Peyer's patch (tissue), 4 donors: ENCODE results near the gene TCEAL1. TPM values are rescaled to one million over a fixed set of nuclear protein-coding genes. Genes with fewer than 3 reads are reported as not detected.
A peak's percentile ranks its signal among the peaks of the same experiment; 100 is the strongest.

Experiments
- DNase-seq, 3 donors: peaks; one replicate each; pipeline ENCODE4 v3.0.0-alpha.2; 2017 to 2019
- H3K27ac ChIP-seq, 4 donors: fragments of 200-600 bp; sonication (generic); one replicate each; pipeline ENCODE4 v1.5.1; 2016 to 2019
- H3K27me3 ChIP-seq, 2 donors: fragments of 200-600 bp; sonication (generic); one replicate each; pipeline ENCODE4 v1.5.1; 2019
- H3K36me3 ChIP-seq, 3 donors: fragments of 200-600 bp; sonication (generic); one replicate each; pipeline ENCODE4 v1.5.1; 2016 to 2019
- H3K4me1 ChIP-seq, 4 donors: fragments of 200-600 bp; sonication (generic); one replicate each; pipeline ENCODE4 v1.5.1; 2016 to 2019
- H3K4me3 ChIP-seq, 4 donors: fragments of 200-600 bp; sonication (generic); 1 replicate in 3 of 4; 2 replicates in 1 of 4; pipeline ENCODE4 v1.5.1; 2016 to 2019; ENCODE audit warnings: mild to moderate bottlenecking in 1 of 4
- H3K9me3 ChIP-seq, 4 donors: fragments of 200-600 bp; sonication (generic); one replicate each; pipeline ENCODE4 v1.5.1; 2016 to 2019; ENCODE audit warnings: mild to moderate bottlenecking in 1 of 4
- CTCF ChIP-seq, 6 experiments: fragments of 450-650 bp in 4 of 6; fragments of 200-600 bp in 2 of 6; sonication (generic) in 1 of 6; IDR thresholded peaks; one replicate each; pipeline ENCODE4 v1.5.1; 2017 to 2019; ENCODE audit warnings: antibody characterized with exemption in 6 of 6, mild to moderate bottlenecking in 3 of 6, moderate library complexity in 1 of 6
- POLR2A ChIP-seq, 2 donors: fragments of 450-650 bp; IDR thresholded peaks; one replicate each; pipeline ENCODE4 v1.5.1; 2017; ENCODE audit warnings: antibody characterized with exemption in 2 of 2, mild to moderate bottlenecking in 2 of 2, moderate library complexity in 2 of 2
- total RNA-seq, 4 donors: library from RNA; depleted of rRNA; stranded (reverse); fragments of >200 nt; gene quantifications; one replicate each; pipeline ENCODE4 v1.1.0, GENCODE V29; 2016

TCEAL1 gene
- total RNA-seq, 4 donors from 2014 or later, result 21.2 to 38.8 (median 31.4) TPM

GRCh38 chrX:103607364-103608305 lies 21.1 kb upstream of the TCEAL1 start, which contains the start of gene TCEAL3:
Gene TCEAL3 (plus strand): TSS chrX:103607963. CDS start chrX:103609065, 1,102 bp downstream.
- peak within 1 kb of the TSS; percentile 76 to 87 (median 78) for H3K27ac ChIP-seq
- H3K4me1 ChIP-seq, result no peaks in the 10 kb centered on the region
- DNase-seq, result peak; percentile 57 to 70 (median 59)
- H3K36me3 ChIP-seq, result no peaks in the 10 kb centered on the region
- no peaks in the 10 kb centered on the region for H3K27me3 ChIP-seq
- peak within 1 kb of the TSS; percentile 55 to 72 (median 60) for H3K4me3 ChIP-seq
- TF ChIP-seq POLR2A (IDR thresholded peaks at IDR 0.05), result no peak
- no peaks in the 10 kb centered on the region for H3K9me3 ChIP-seq

- TF ChIP-seq POLR2A (IDR thresholded peaks at IDR 0.05), result no peak
- TF ChIP-seq CTCF (IDR thresholded peaks at IDR 0.05), result no peak
- no peak for DNase-seq
- Histone ChIP-seq H3K9me3 (no peaks in the 10 kb centered on the region), H3K27me3 (no peaks in the 10 kb centered on the region), H3K4me1 (no peaks in the 10 kb centered on the region), H3K36me3 (no peaks in the 10 kb centered on the region), H3K4me3 (peak overlapping the region; percentile 55 to 72 (median 60)), H3K27ac (peak overlapping the region; percentile 76 to 87 (median 78))
These were observed 20.3 kb upstream of the TCEAL1 start for GRCh38 chrX:103608306-103608963.

GRCh38 chrX:103610282-103610681 lies 18.5 kb upstream of the TCEAL1 start:
- Histone ChIP-seq H3K27me3 (no peaks in the 10 kb centered on the region), H3K4me1 (no peaks in the 10 kb centered on the region), H3K9me3 (no peaks in the 10 kb centered on the region), H3K27ac (no peak overlapping the region), H3K4me3 (no peak overlapping the region), H3K36me3 (no peaks in the 10 kb centered on the region)
- TF ChIP-seq CTCF (IDR thresholded peaks at IDR 0.05), result no peak
- no peak for TF ChIP-seq POLR2A (IDR thresholded peaks at IDR 0.05)
- DNase-seq, result no peak

GRCh38 chrX:103613362-103613890 lies 15.3 kb upstream of the TCEAL1 start:
- Histone ChIP-seq H3K36me3 (no peaks in the 10 kb centered on the region), H3K4me3 (no peak overlapping the region), H3K27ac (no peak overlapping the region), H3K9me3 (no peaks in the 10 kb centered on the region), H3K4me1 (no peaks in the 10 kb centered on the region), H3K27me3 (no peaks in the 10 kb centered on the region)
- no peak for DNase-seq
- TF ChIP-seq POLR2A (IDR thresholded peaks at IDR 0.05) (no peak), CTCF (IDR thresholded peaks at IDR 0.05) (no peak)

- TF ChIP-seq POLR2A (IDR thresholded peaks at IDR 0.05) (no peak), CTCF (IDR thresholded peaks at IDR 0.05) (no peak)
These were observed 13.8 kb upstream of the TCEAL1 start for GRCh38 chrX:103614999-103615398.

More at GRCh38 chrX:103614999-103615398, 13.8 kb upstream of the TCEAL1 start:
- no peak overlapping the region for H3K4me3 ChIP-seq
- no peaks in the 10 kb centered on the region for H3K27me3 ChIP-seq
- no peak overlapping the region for H3K27ac ChIP-seq
- no peak for DNase-seq
- no peaks in the 10 kb centered on the region for H3K9me3 ChIP-seq
- H3K4me1 ChIP-seq, result no peaks in the 10 kb centered on the region
- H3K36me3 ChIP-seq, result no peaks in the 10 kb centered on the region
